ENCODE results near the gene OBSCN. TPM values are rescaled to one million over a fixed set of nuclear protein-coding genes. Genes with fewer than 3 reads are reported as not detected.

OBSCN gene
- 4.5 TPM for polyA plus RNA-seq (2013, experiment 1 of 2)
- polyA plus RNA-seq (2013, experiment 2 of 2), result 4.9 TPM

GRCh38 chr1:228207851-228208821 is at the start of gene OBSCN:
Gene OBSCN, plus strand, starts transcription at chr1:228208044. Its CDS starts 3,740 bp downstream, at chr1:228211784.
- WGBS, result 77% methylated on average over 30 of the region's 30 CpGs
- no peak for DNase-seq

GRCh38 chr1:228158151-228159007 is 49.5 kb upstream of the OBSCN start:
- Histone ChIP-seq H3K23ac (ENCODE audit: low read length in 2 of 2) (no peak overlapping the region), H3K27me3 (ENCODE audit: control insufficient read depth in 1 of 2, insufficient read depth in 1 of 2, low read length in 2 of 2) (peaks cover 0 to 8% of the 10 kb centered on the region in 2 experiments)

More at GRCh38 chr1:228207851-228208821, at the start of gene OBSCN:
- Histone ChIP-seq H3K23ac (ENCODE audit: low read length in 2 of 2) (no peak within 1 kb of the TSS), H2BK120ac (ENCODE audit: low read depth, low read length) (no peak within 1 kb of the TSS), H3K4me2 (ENCODE audit: low read length, poor library complexity, severe bottlenecking) (no peak within 1 kb of the TSS), H2BK15ac (ENCODE audit: low read depth, poor library complexity, severe bottlenecking) (no peak within 1 kb of the TSS), H3K4me1 (ENCODE audit: control insufficient read depth, insufficient read depth, low read depth, low read length) (peaks cover 19% of the 10 kb centered on the region), H3K79me1 (replicated peaks; ENCODE audit: low read length, poor library complexity, severe bottlenecking) (no peaks in the 10 kb centered on the region), H3K27me3 (ENCODE audit: control insufficient read depth in 1 of 2, insufficient read depth in 1 of 2, low read length in 2 of 2) (peaks cover 20 to 47% of the 10 kb centered on the region in 2 experiments), H2BK12ac (ENCODE audit: low read length in 2 of 2) (peak within 1 kb of the TSS in 1 of 2 experiments; percentile 16), H3K9ac (ENCODE audit: low read length) (no peak within 1 kb of the TSS), H3K4me3 (ENCODE audit: insufficient read depth in 1 of 2, low read depth in 1 of 2, low read length in 2 of 2) (no peak within 1 kb of the TSS), H4K91ac (ENCODE audit: low read length) (no peak within 1 kb of the TSS), H3K27ac (ENCODE audit: low read length, poor library complexity, severe bottlenecking) (no peak within 1 kb of the TSS), H2BK5ac (ENCODE audit: low read depth, low read length, poor library complexity, severe bottlenecking) (no peak within 1 kb of the TSS), H2AK5ac (ENCODE audit: low read length, severe bottlenecking) (no peak within 1 kb of the TSS), H3K36me3 (ENCODE audit: control insufficient read depth in 1 of 2, insufficient read depth in 2 of 2, low read depth in 1 of 2, low read length in 2 of 2) (peaks cover 0 to 12% of the 10 kb centered on the region in 2 experiments), H3K18ac (ENCODE audit: low read depth in 1 of 2, low read length in 2 of 2) (no peak within 1 kb of the TSS), H3K4ac (ENCODE audit: low read depth in 1 of 2, low read length in 2 of 2) (no peak within 1 kb of the TSS), H4K8ac (ENCODE audit: low read length) (peak within 1 kb of the TSS; percentile 51), H3K14ac (ENCODE audit: low read length in 2 of 2) (no peak within 1 kb of the TSS), H2AFZ (ENCODE audit: low read depth, low read length) (no peak within 1 kb of the TSS), H3K9me3 (ENCODE audit: control insufficient read depth, low read length) (no peaks in the 10 kb centered on the region)

GRCh38 chr1:228159008-228159665 is 48.7 kb upstream of the OBSCN start:
- Histone ChIP-seq H2AK5ac (ENCODE audit: low read length, severe bottlenecking) (no peak overlapping the region), H3K9me3 (ENCODE audit: control insufficient read depth, low read length) (no peaks in the 10 kb centered on the region), H3K4me2 (ENCODE audit: low read length, poor library complexity, severe bottlenecking) (no peak overlapping the region), H3K4me3 (ENCODE audit: insufficient read depth in 1 of 2, low read depth in 1 of 2, low read length in 2 of 2) (no peak overlapping the region), H3K79me1 (replicated peaks; ENCODE audit: low read length, poor library complexity, severe bottlenecking) (peaks cover 6% of the 10 kb centered on the region), H3K23ac (ENCODE audit: low read length in 2 of 2) (no peak overlapping the region), H2BK15ac (ENCODE audit: low read depth, poor library complexity, severe bottlenecking) (no peak overlapping the region), H3K27me3 (ENCODE audit: control insufficient read depth in 1 of 2, insufficient read depth in 1 of 2, low read length in 2 of 2) (peaks cover 0 to 8% of the 10 kb centered on the region in 2 experiments), H2AFZ (ENCODE audit: low read depth, low read length) (no peak overlapping the region), H3K4me1 (ENCODE audit: control insufficient read depth, insufficient read depth, low read depth, low read length) (peaks cover 12% of the 10 kb centered on the region), H2BK12ac (ENCODE audit: low read length in 2 of 2) (no peak overlapping the region), H2BK5ac (ENCODE audit: low read depth, low read length, poor library complexity, severe bottlenecking) (no peak overlapping the region), H3K9ac (ENCODE audit: low read length) (no peak overlapping the region), H2BK120ac (ENCODE audit: low read depth, low read length) (no peak overlapping the region), H3K36me3 (ENCODE audit: control insufficient read depth in 1 of 2, insufficient read depth in 2 of 2, low read depth in 1 of 2, low read length in 2 of 2) (peaks cover 0 to 26% of the 10 kb centered on the region in 2 experiments), H3K14ac (ENCODE audit: low read length in 2 of 2) (no peak overlapping the region), H4K8ac (ENCODE audit: low read length) (no peak overlapping the region), H3K4ac (ENCODE audit: low read depth in 1 of 2, low read length in 2 of 2) (no peak overlapping the region), H3K27ac (ENCODE audit: low read length, poor library complexity, severe bottlenecking) (no peak overlapping the region), H3K18ac (ENCODE audit: low read depth in 1 of 2, low read length in 2 of 2) (no peak overlapping the region), H4K91ac (ENCODE audit: low read length) (no peak overlapping the region)
- no peak for DNase-seq
- WGBS, result over 99% methylated on average over 12 of the region's 14 CpGs

More at GRCh38 chr1:228158151-228159007, 49.5 kb upstream of the OBSCN start:
- Histone ChIP-seq H3K4me2 (ENCODE audit: low read length, poor library complexity, severe bottlenecking) (no peak overlapping the region), H3K79me1 (replicated peaks; ENCODE audit: low read length, poor library complexity, severe bottlenecking) (peaks cover 5% of the 10 kb centered on the region), H2AFZ (ENCODE audit: low read depth, low read length) (no peak overlapping the region), H3K4me1 (ENCODE audit: control insufficient read depth, insufficient read depth, low read depth, low read length) (peaks cover 12% of the 10 kb centered on the region), H3K9me3 (ENCODE audit: control insufficient read depth, low read length) (no peaks in the 10 kb centered on the region), H3K4ac (ENCODE audit: low read depth in 1 of 2, low read length in 2 of 2) (no peak overlapping the region), H4K8ac (ENCODE audit: low read length) (no peak overlapping the region), H4K91ac (ENCODE audit: low read length) (no peak overlapping the region), H2BK5ac (ENCODE audit: low read depth, low read length, poor library complexity, severe bottlenecking) (no peak overlapping the region), H2AK5ac (ENCODE audit: low read length, severe bottlenecking) (no peak overlapping the region), H2BK15ac (ENCODE audit: low read depth, poor library complexity, severe bottlenecking) (no peak overlapping the region), H3K18ac (ENCODE audit: low read depth in 1 of 2, low read length in 2 of 2) (no peak overlapping the region), H3K27ac (ENCODE audit: low read length, poor library complexity, severe bottlenecking) (no peak overlapping the region), H3K14ac (ENCODE audit: low read length in 2 of 2) (no peak overlapping the region), H2BK120ac (ENCODE audit: low read depth, low read length) (no peak overlapping the region), H3K4me3 (ENCODE audit: insufficient read depth in 1 of 2, low read depth in 1 of 2, low read length in 2 of 2) (no peak overlapping the region), H2BK12ac (ENCODE audit: low read length in 2 of 2) (no peak overlapping the region), H3K36me3 (ENCODE audit: control insufficient read depth in 1 of 2, insufficient read depth in 2 of 2, low read depth in 1 of 2, low read length in 2 of 2) (peaks cover 0 to 24% of the 10 kb centered on the region in 2 experiments), H3K9ac (ENCODE audit: low read length) (no peak overlapping the region)
- WGBS, result 95% methylated on average over 80 of the region's 98 CpGs
- no peak for DNase-seq
